Measurements from ENCODE around the gene TMEM185B.

DNA sequence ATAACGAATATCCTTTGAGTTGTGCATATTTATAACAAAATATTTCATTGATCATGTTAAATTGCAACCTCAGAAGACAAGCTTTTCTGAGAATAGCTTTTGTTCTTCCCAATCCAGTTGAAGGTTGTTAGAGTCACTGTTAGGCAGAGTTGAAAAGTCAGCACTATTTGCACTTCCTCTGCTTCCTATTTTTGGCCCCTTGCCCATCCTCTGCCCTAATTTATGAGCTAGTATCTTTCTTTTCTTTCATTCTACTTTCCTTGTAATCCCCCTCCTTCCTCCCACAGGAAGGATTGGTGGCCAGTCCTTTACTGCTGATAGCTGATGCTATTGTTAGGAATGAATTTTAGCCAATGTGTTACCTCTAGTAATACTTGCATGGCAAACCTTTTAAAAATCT, 34.3 kb upstream of the TMEM185B start:
- TF ChIP-seq, protein P1, sequence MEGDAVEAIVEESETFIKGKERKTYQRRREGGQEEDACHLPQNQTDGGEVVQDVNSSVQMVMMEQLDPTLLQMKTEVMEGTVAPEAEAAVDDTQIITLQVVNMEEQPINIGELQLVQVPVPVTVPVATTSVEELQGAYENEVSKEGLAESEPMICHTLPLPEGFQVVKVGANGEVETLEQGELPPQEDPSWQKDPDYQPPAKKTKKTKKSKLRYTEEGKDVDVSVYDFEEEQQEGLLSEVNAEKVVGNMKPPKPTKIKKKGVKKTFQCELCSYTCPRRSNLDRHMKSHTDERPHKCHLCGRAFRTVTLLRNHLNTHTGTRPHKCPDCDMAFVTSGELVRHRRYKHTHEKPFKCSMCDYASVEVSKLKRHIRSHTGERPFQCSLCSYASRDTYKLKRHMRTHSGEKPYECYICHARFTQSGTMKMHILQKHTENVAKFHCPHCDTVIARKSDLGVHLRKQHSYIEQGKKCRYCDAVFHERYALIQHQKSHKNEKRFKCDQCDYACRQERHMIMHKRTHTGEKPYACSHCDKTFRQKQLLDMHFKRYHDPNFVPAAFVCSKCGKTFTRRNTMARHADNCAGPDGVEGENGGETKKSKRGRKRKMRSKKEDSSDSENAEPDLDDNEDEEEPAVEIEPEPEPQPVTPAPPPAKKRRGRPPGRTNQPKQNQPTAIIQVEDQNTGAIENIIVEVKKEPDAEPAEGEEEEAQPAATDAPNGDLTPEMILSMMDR (IDR thresholded peaks at IDR 0.05), result no peak
- no peak for TF ChIP-seq POLR2AphosphoS5 (IDR thresholded peaks at IDR 0.05)
- no peak for TF ChIP-seq POLR2A (IDR thresholded peaks at IDR 0.05)
- TF ChIP-seq EP300 (IDR thresholded peaks at IDR 0.05), result no peak
